ENCODE data around the gene LDLRAP1. TPM values are rescaled to one million over a fixed set of nuclear protein-coding genes. Genes with fewer than 3 reads are reported as not detected.

Gene LDLRAP1
- total and polyA plus RNA-seq, 9 of the 15 experiments (the other 6 are each of a cell fraction or from before 2014, with no cell fraction given), result 0.56 to 29.6 (median 16.2) TPM

GRCh38 chr1:25573961-25574360, 30.6 kb downstream of the LDLRAP1 start (continued):
- TF ChIP-seq BRF2 (IDR thresholded peaks at IDR 0.05; ENCODE audit: borderline replicate concordance, insufficient read depth, insufficient read length), result no peak
- TF ChIP-seq MTF1 (CRISPR knock-in tag; IDR thresholded peaks at IDR 0.05; ENCODE audit: borderline replicate concordance), result no peak
- TF ChIP-seq ZNF79 (CRISPR knock-in tag; IDR thresholded peaks at IDR 0.05; ENCODE audit: low read depth), result no peak

GRCh38 chr1:25575191-25575590, 31.8 kb downstream of the LDLRAP1 start:
- Histone ChIP-seq H3K27me3 (ENCODE audit: control insufficient read depth in 2 of 2, insufficient read depth in 2 of 2, low read length in 2 of 2) (peaks cover 26 to 60% of the 10 kb centered on the region in 2 experiments), H3K27ac (ENCODE audit: extremely low read depth, low read depth, low read length) (no peak overlapping the region), H3K4me1 (replicated peaks in 1 of 2; ENCODE audit: control insufficient read depth in 2 of 2, insufficient read depth in 2 of 2, low read length in 2 of 2) (peaks cover 1 to 27% of the 10 kb centered on the region in 2 experiments; a peak in 4 of 5 replicates), H3K36me3 (ENCODE audit: control insufficient read depth, insufficient read depth, low read length) (no peaks in the 10 kb centered on the region), H3K4me3 (no peak overlapping the region), H3K79me2 (ENCODE audit: control insufficient read depth, insufficient read depth, low read length) (no peaks in the 10 kb centered on the region), H3K4me2 (ENCODE audit: insufficient read depth, low read length) (no peak overlapping the region), H2AFZ (ENCODE audit: low read depth, low read length) (no peak overlapping the region), H3K9me3 (replicated peaks; ENCODE audit: control insufficient read depth, insufficient read depth, low read depth, low read length) (no peaks in the 10 kb centered on the region), H3K9me1 (ENCODE audit: control insufficient read depth, insufficient read depth, low read length) (no peaks in the 10 kb centered on the region), H3K9ac (ENCODE audit: insufficient read depth in 1 of 2, low read depth in 2 of 2, low read length in 2 of 2) (no peak overlapping the region), H4K20me1 (replicated peaks; ENCODE audit: control insufficient read depth, insufficient read depth, low read length) (0 out of 2 replicates have a peak, but pooled peaks cover 5% of the 10 kb centered on the region)
- FAIRE-seq (no peak), ATAC-seq (no peak), DNase-seq (ENCODE audit: extremely low read depth in 1 of 4, low spot score in 3 of 4) (no peak)
- in situ Hi-C loops (cut with MboI) (no loop called here), intact Hi-C loops (cut with micrococcal nuclease) (no loop called here)
- POLR2A ChIA-PET, result interaction anchor here (0.6 to 1.7 kb wide), 3 partner anchors 9 to 117 kb away, joined by 3 to 9 read pairs (median 4); no protein-coding TSS in a partner anchor
- TF ChIP-seq ZNF165 (CRISPR knock-in tag; IDR thresholded peaks at IDR 0.05; ENCODE audit: borderline replicate concordance) (no peak), TBP (optimal IDR thresholded peaks at IDR 0.05; ENCODE audit: low read depth, low read length) (peak; percentile 29)
- WGBS (ENCODE audit: insufficient coverage, low coverage, missing lambda C conversion rate), result 35% methylated on average over 2 of the region's 2 CpGs
- no TSS peak for BruUV-seq (replicated peaks)
- CTCF ChIA-PET (ENCODE audit: low intra/inter-chr PET ratio), result no interaction called here

Measured in K562 (cell line).